HepG2 (cell line): ENCODE measurements around the gene CDKN1A. TPM values are rescaled to one million over a fixed set of nuclear protein-coding genes. Genes with fewer than 3 reads are reported as not detected.

Experiments
- GABPA ChIP-seq, 2 experiments: IDR thresholded peaks; 2 replicates each; pipeline ENCODE4 v1.6.1; 2011 to 2016; ENCODE audit warnings: low read depth in 2 of 2, low read length in 1 of 2, missing biosample characterization in 1 of 2, missing genetic modification characterization in 1 of 2
- HNF4G ChIP-seq, 2 experiments: sonication (generic) in 1 of 2; formaldehyde crosslinking in 1 of 2; IDR thresholded peaks; 2 replicates each; pipeline versions ENCODE4 v1.4.0 to v1.6.1; 2011 to 2020; ENCODE audit warnings: borderline replicate concordance in 2 of 2, low read depth in 2 of 2, mild to moderate bottlenecking in 2 of 2, low read length in 1 of 2, missing genetic modification reagents in 1 of 2, moderate library complexity in 1 of 2
- MAF1 ChIP-seq: sonication (generic); formaldehyde crosslinking; IDR thresholded peaks from 2 replicates; pipeline ENCODE4 v1.5.0; 2020; ENCODE audit warnings: missing genetic modification reagents, borderline replicate concordance
- POLR2G ChIP-seq: fragments of 200-400 bp; formaldehyde crosslinking; IDR thresholded peaks from 2 replicates; pipeline ENCODE4 v1.6.1; 2018; ENCODE audit warnings: mild to moderate bottlenecking, low read depth, low read length, moderate library complexity
- RBM22 ChIP-seq: fragments of 200-400 bp; formaldehyde crosslinking; optimal IDR thresholded peaks from 2 replicates; pipeline ENCODE3; 2017; ENCODE audit warnings: mild to moderate bottlenecking, low read length, moderate library complexity
- TCF7 ChIP-seq: sonication (generic); IDR thresholded peaks from 2 replicates; pipeline ENCODE4 v1.6.1; 2016; ENCODE audit warnings: antibody characterized with exemption, low read depth
- YEATS2 ChIP-seq: sonication (generic); formaldehyde crosslinking; IDR thresholded peaks from 2 replicates; pipeline ENCODE4 v1.4.0; 2020; ENCODE audit warnings: missing genetic modification reagents, borderline replicate concordance
- ZNF558 ChIP-seq: sonication (generic); formaldehyde crosslinking; IDR thresholded peaks from 2 replicates; pipeline ENCODE4 v1.9.0; 2022; ENCODE audit warnings: mild to moderate bottlenecking, missing genetic modification reagents, borderline replicate concordance
- polyA plus RNA-seq, 8 experiments: library from polyadenylated mRNA; depleted of rRNA in 3 of 8; stranded (reverse) in 7 of 8; unstranded in 1 of 8; fragments of >200 nt; fragmentation: Illumina TruSeq in 4 of 8; extraction: Trizol in 4 of 8; gene quantifications; 2 replicates each; pipeline versions ENCODE4 v1.2.1 to v1.2.3, GENCODE V29; 2011 to 2016; ENCODE audit warnings: low read depth in 4 of 8, missing spikeins in 1 of 8, mixed read lengths in 1 of 8; ENCODE audit not compliant: insufficient read depth in 1 of 8
- total RNA-seq, 5 experiments: library from RNA; depleted of rRNA; stranded (reverse); fragments of >200 nt; fragmentation: Illumina TruSeq; extraction: Trizol; gene quantifications; 2 replicates each; pipeline ENCODE4 v1.2.3, GENCODE V29; 2016; ENCODE audit warnings: low read depth in 1 of 5
- TF ChIP-seq, protein P1 (sequence below): sonication (generic); formaldehyde crosslinking; conservative IDR thresholded peaks from 2 replicates; pipeline ENCODE4 v1.4.0; 2020; ENCODE audit warnings: missing genetic modification reagents
- TF ChIP-seq, protein P2 (sequence below): sonication (generic); formaldehyde crosslinking; IDR thresholded peaks from 2 replicates; pipeline ENCODE4 v1.5.0; 2020; ENCODE audit warnings: missing genetic modification reagents, mild to moderate bottlenecking, borderline replicate concordance
- TF ChIP-seq, protein P3 (sequence below): sonication (generic); formaldehyde crosslinking; IDR thresholded peaks from 2 replicates; pipeline ENCODE4 v1.4.0; 2020; ENCODE audit warnings: missing genetic modification reagents
- TF ChIP-seq, protein P4 (sequence below): sonication (generic); formaldehyde crosslinking; IDR thresholded peaks from 2 replicates; pipeline ENCODE4 v1.8.1; 2023; ENCODE audit warnings: mild to moderate bottlenecking, moderate library complexity, missing genetic modification reagents
- TF ChIP-seq, protein P5 (sequence below): sonication (generic); formaldehyde crosslinking; IDR thresholded peaks from 2 replicates; pipeline ENCODE4 v1.8.0; 2022; ENCODE audit warnings: mild to moderate bottlenecking, missing genetic modification reagents
- TF ChIP-seq, protein P6 (sequence below): sonication (generic); formaldehyde crosslinking; IDR thresholded peaks from 2 replicates; pipeline ENCODE4 v1.5.0; 2020; ENCODE audit warnings: mild to moderate bottlenecking, low read depth, missing genetic modification reagents, borderline replicate concordance

CDKN1A gene
- total and polyA plus RNA-seq, 2 of the 13 experiments (the other 11 are each of a cell fraction or from before 2014, with no cell fraction given): 60.7 to 92.1 TPM

DNA sequence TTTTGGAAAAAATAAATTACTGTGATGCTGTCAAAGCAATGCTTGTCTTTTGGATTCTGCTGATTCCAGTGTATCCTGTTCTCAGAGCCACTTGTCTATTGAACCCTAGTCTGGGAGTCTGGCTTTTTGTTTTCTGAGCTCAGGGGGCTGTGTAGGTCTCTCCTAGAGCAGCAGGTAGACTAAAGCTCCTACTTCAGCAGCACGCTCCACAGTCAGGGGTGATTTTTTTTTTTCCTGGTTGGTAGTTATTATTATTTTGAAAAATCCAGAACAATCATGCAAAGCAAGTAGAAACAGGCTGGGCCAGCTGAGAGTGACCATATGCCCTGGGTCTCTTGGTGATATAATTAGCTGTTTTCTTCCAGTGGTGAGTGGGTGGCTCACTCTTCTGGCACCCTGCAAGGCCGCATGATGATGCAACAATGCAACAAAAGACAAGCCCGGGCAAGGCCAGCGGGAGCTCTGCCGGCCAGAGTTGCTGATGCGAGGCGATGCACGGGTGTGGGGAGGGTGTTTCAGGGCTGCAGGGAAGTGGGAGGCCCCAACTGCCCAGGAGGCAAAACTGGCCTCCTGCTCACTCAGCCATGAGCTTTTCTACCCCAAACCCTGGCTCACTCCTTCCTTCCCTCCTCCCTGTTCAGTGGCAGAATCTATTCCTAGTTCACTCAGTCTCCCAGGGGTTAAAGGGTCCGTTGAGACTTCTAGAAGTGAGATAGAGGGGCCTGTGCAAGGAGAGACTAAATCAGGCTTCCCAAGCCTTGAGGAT, 11.5 kb upstream of the CDKN1A start (continued):
- TF ChIP-seq, protein P1, sequence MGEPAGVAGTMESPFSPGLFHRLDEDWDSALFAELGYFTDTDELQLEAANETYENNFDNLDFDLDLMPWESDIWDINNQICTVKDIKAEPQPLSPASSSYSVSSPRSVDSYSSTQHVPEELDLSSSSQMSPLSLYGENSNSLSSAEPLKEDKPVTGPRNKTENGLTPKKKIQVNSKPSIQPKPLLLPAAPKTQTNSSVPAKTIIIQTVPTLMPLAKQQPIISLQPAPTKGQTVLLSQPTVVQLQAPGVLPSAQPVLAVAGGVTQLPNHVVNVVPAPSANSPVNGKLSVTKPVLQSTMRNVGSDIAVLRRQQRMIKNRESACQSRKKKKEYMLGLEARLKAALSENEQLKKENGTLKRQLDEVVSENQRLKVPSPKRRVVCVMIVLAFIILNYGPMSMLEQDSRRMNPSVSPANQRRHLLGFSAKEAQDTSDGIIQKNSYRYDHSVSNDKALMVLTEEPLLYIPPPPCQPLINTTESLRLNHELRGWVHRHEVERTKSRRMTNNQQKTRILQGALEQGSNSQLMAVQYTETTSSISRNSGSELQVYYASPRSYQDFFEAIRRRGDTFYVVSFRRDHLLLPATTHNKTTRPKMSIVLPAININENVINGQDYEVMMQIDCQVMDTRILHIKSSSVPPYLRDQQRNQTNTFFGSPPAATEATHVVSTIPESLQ (CRISPR knock-in tag): no peak
- TF ChIP-seq MAF1 (CRISPR knock-in tag) (0 out of 2 replicates have a peak, but pooled peaks have one; percentile 53), RBM22 (no peak), GABPA (IDR thresholded peaks at IDR 0.05; ENCODE audit: low read depth, low read length) (no peak), GABPA (CRISPR knock-in tag; IDR thresholded peaks at IDR 0.05; ENCODE audit: low read depth) (peak; percentile 49; the same call in 1 of the 2 replicates), POLR2G (peak; percentile 82), TCF7 (no peak), YEATS2 (CRISPR knock-in tag) (peak; percentile 80; the same call in 1 of the 2 replicates), HNF4G (IDR thresholded peaks at IDR 0.05; ENCODE audit: borderline replicate concordance, low read depth, low read length) (no peak), HNF4G (CRISPR knock-in tag; IDR thresholded peaks at IDR 0.05; ENCODE audit: borderline replicate concordance, low read depth) (peak; percentile 80), ZNF558 (no peak)
- TF ChIP-seq, protein P2, sequence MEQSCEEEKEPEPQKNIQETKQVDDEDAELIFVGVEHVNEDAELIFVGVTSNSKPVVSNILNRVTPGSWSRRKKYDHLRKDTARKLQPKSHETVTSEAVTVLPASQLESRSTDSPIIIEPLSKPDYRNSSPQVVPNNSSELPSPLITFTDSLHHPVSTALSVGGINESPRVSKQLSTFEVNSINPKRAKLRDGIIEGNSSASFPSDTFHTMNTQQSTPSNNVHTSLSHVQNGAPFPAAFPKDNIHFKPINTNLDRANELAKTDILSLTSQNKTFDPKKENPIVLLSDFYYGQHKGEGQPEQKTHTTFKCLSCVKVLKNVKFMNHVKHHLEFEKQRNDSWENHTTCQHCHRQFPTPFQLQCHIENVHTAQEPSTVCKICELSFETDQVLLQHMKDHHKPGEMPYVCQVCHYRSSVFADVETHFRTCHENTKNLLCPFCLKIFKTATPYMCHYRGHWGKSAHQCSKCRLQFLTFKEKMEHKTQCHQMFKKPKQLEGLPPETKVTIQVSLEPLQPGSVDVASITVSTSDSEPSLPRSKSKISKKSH (CRISPR knock-in tag): peak; percentile 92
- TF ChIP-seq, protein P3, sequence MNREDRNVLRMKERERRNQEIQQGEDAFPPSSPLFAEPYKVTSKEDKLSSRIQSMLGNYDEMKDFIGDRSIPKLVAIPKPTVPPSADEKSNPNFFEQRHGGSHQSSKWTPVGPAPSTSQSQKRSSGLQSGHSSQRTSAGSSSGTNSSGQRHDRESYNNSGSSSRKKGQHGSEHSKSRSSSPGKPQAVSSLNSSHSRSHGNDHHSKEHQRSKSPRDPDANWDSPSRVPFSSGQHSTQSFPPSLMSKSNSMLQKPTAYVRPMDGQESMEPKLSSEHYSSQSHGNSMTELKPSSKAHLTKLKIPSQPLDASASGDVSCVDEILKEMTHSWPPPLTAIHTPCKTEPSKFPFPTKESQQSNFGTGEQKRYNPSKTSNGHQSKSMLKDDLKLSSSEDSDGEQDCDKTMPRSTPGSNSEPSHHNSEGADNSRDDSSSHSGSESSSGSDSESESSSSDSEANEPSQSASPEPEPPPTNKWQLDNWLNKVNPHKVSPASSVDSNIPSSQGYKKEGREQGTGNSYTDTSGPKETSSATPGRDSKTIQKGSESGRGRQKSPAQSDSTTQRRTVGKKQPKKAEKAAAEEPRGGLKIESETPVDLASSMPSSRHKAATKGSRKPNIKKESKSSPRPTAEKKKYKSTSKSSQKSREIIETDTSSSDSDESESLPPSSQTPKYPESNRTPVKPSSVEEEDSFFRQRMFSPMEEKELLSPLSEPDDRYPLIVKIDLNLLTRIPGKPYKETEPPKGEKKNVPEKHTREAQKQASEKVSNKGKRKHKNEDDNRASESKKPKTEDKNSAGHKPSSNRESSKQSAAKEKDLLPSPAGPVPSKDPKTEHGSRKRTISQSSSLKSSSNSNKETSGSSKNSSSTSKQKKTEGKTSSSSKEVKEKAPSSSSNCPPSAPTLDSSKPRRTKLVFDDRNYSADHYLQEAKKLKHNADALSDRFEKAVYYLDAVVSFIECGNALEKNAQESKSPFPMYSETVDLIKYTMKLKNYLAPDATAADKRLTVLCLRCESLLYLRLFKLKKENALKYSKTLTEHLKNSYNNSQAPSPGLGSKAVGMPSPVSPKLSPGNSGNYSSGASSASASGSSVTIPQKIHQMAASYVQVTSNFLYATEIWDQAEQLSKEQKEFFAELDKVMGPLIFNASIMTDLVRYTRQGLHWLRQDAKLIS (CRISPR knock-in tag): peak; percentile 64; the same call in 1 of the 2 replicates
- TF ChIP-seq, protein P4, sequence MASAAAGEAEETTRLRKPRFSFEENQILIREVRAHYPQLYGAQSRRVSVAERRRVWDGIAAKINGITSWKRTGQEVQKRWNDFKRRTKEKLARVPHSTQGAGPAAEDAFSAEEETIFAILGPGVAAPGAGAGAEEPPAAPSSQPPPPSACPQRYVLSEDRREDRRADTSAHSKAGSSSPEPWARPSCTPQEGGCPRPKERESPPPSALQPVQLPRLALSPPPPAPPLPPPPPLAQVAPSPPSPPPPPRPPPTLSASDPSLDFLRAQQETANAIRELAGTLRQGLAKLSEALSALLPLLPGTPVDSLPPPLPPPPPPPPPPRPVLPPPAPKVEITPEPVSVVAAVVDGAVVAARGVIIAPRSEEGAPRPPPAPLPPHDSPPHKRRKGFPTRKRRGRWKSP (CRISPR knock-in tag): peak; percentile 94
- TF ChIP-seq, protein P5, sequence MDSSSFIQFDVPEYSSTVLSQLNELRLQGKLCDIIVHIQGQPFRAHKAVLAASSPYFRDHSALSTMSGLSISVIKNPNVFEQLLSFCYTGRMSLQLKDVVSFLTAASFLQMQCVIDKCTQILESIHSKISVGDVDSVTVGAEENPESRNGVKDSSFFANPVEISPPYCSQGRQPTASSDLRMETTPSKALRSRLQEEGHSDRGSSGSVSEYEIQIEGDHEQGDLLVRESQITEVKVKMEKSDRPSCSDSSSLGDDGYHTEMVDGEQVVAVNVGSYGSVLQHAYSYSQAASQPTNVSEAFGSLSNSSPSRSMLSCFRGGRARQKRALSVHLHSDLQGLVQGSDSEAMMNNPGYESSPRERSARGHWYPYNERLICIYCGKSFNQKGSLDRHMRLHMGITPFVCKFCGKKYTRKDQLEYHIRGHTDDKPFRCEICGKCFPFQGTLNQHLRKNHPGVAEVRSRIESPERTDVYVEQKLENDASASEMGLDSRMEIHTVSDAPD (CRISPR knock-in tag): peak; percentile 83; the same call in 1 of the 2 replicates
- TF ChIP-seq, protein P6, sequence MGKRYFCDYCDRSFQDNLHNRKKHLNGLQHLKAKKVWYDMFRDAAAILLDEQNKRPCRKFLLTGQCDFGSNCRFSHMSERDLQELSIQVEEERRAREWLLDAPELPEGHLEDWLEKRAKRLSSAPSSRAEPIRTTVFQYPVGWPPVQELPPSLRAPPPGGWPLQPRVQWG (CRISPR knock-in tag): no peak
